ENCODE data around the gene ZSCAN1.
A peak's percentile ranks its signal among the peaks of the same experiment; 100 is the strongest.

GRCh38 chr19:58097781-58098681, 64.2 kb downstream of the ZSCAN1 start, which contains the start of gene ZSCAN18:
- TF ChIP-seq CTCF (IDR thresholded peaks at IDR 0.05) (no peak), POLR2AphosphoS5 (IDR thresholded peaks at IDR 0.05) (peak; percentile 95), POLR2A (IDR thresholded peaks at IDR 0.05) (peak; percentile 61)
